ENCODE data around the gene ALOX15B. TPM values are rescaled to one million over a fixed set of nuclear protein-coding genes. Genes with fewer than 3 reads are reported as not detected.

The ALOX15B gene
- total and polyA plus RNA-seq, 2 of the 13 experiments (the other 11 are each of a cell fraction or from before 2014, with no cell fraction given), result not detected

GRCh38 chr17:8056232-8056975 is 17.5 kb downstream of the ALOX15B start (continued):
- TF ChIP-seq HOMEZ (CRISPR knock-in tag; IDR thresholded peaks at IDR 0.05; ENCODE audit: low read depth) (no peak), GTF2F1 (IDR thresholded peaks at IDR 0.05; ENCODE audit: low read length) (0 out of 2 replicates have a peak, but pooled peaks have one; percentile 56), MIER2 (CRISPR knock-in tag; IDR thresholded peaks at IDR 0.05) (peak; percentile 66; the same call in 1 of the 2 replicates), MYPOP (CRISPR knock-in tag; IDR thresholded peaks at IDR 0.05) (peak; percentile 69; the same call in 1 of the 2 replicates), ZBTB26 (CRISPR knock-in tag; IDR thresholded peaks at IDR 0.05; ENCODE audit: borderline replicate concordance) (peak; percentile 42; the same call in 1 of the 2 replicates), HNF4A (CRISPR knock-in tag; IDR thresholded peaks at IDR 0.05) (peak; percentile 74), ZFP36L2 (CRISPR knock-in tag; IDR thresholded peaks at IDR 0.05) (no peak), TEF (CRISPR knock-in tag; IDR thresholded peaks at IDR 0.05) (no peak), BRF2 (CRISPR knock-in tag; IDR thresholded peaks at IDR 0.05) (peak; percentile 85), GATAD2A (CRISPR knock-in tag; IDR thresholded peaks at IDR 0.05) (peak; percentile 63; the same call in 1 of the 2 replicates), ZNF3 (CRISPR knock-in tag; IDR thresholded peaks at IDR 0.05) (0 out of 2 replicates have a peak, but pooled peaks have one; percentile 33), KLF16 (CRISPR knock-in tag; IDR thresholded peaks at IDR 0.05) (peak in 1 of 2 experiments; percentile 67; a peak in 2 of 4 replicates), AKAP8 (CRISPR knock-in tag; IDR thresholded peaks at IDR 0.05) (peak; percentile 39; the same call in 1 of the 2 replicates), ZNF232 (CRISPR knock-in tag; IDR thresholded peaks at IDR 0.05; ENCODE audit: borderline replicate concordance) (peak; percentile 56; the same call in 1 of the 2 replicates), KDM5A (IDR thresholded peaks at IDR 0.05; ENCODE audit: borderline replicate concordance, low read length) (peak; percentile 30; the same call in 1 of the 2 replicates), ZBTB25 (CRISPR knock-in tag; IDR thresholded peaks at IDR 0.05) (peak; percentile 49), TBX3 (IDR thresholded peaks at IDR 0.05; ENCODE audit: borderline replicate concordance) (peak; percentile 100), GABPB1 (CRISPR knock-in tag; IDR thresholded peaks at IDR 0.05) (peak; percentile 63), MEIS1 (CRISPR knock-in tag; IDR thresholded peaks at IDR 0.05; ENCODE audit: borderline replicate concordance) (0 out of 2 replicates have a peak, but pooled peaks have one; percentile 17), ZNF496 (CRISPR knock-in tag; IDR thresholded peaks at IDR 0.05; ENCODE audit: insufficient replicate concordance) (no peak), DNMT1 (CRISPR knock-in tag; IDR thresholded peaks at IDR 0.05) (no peak), HOXA9 (CRISPR knock-in tag; IDR thresholded peaks at IDR 0.05; ENCODE audit: borderline replicate concordance) (0 out of 2 replicates have a peak, but pooled peaks have one; percentile 13)
